Measurements from ENCODE around the gene CELA2A.

Gene CELA2A

DNA sequence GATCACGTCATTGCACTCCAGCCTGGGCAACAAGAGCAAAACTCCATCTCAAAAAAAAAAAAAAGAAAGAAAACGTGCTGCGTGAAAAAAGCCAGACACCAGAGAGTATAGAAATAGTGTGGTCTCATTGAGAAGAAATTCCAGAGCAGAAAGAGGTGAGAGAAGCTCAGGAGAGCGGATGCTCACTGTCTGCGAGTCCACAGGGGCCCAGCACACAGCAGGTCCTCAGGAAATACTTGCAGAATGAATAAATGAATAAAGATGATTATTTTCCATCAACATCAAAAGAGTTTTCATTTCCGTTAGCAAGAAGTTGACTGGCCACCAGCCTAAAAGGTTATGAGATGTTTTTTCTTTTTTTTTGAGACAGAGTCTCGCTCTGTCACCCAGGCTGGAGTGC lies 53.1 kb downstream of the CELA2A start:
- TF ChIP-seq OSR1 (CRISPR knock-in tag; IDR thresholded peaks at IDR 0.05) (no peak), ARNTL (CRISPR knock-in tag; IDR thresholded peaks at IDR 0.05; ENCODE audit: borderline replicate concordance, low read depth) (no peak), CSDC2 (CRISPR knock-in tag; IDR thresholded peaks at IDR 0.05) (no peak), ESRRG (CRISPR knock-in tag; IDR thresholded peaks at IDR 0.05) (no peak), RARB (CRISPR knock-in tag; IDR thresholded peaks at IDR 0.05) (no peak), ISL1 (CRISPR knock-in tag; IDR thresholded peaks at IDR 0.05) (no peak), ZFP3 (CRISPR knock-in tag; IDR thresholded peaks at IDR 0.05) (no peak)
- TF ChIP-seq, protein P1, sequence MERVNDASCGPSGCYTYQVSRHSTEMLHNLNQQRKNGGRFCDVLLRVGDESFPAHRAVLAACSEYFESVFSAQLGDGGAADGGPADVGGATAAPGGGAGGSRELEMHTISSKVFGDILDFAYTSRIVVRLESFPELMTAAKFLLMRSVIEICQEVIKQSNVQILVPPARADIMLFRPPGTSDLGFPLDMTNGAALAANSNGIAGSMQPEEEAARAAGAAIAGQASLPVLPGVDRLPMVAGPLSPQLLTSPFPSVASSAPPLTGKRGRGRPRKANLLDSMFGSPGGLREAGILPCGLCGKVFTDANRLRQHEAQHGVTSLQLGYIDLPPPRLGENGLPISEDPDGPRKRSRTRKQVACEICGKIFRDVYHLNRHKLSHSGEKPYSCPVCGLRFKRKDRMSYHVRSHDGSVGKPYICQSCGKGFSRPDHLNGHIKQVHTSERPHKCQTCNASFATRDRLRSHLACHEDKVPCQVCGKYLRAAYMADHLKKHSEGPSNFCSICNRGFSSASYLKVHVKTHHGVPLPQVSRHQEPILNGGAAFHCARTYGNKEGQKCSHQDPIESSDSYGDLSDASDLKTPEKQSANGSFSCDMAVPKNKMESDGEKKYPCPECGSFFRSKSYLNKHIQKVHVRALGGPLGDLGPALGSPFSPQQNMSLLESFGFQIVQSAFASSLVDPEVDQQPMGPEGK (CRISPR knock-in tag; IDR thresholded peaks at IDR 0.05; ENCODE audit: borderline replicate concordance), result no peak
- TF ChIP-seq, protein P2, sequence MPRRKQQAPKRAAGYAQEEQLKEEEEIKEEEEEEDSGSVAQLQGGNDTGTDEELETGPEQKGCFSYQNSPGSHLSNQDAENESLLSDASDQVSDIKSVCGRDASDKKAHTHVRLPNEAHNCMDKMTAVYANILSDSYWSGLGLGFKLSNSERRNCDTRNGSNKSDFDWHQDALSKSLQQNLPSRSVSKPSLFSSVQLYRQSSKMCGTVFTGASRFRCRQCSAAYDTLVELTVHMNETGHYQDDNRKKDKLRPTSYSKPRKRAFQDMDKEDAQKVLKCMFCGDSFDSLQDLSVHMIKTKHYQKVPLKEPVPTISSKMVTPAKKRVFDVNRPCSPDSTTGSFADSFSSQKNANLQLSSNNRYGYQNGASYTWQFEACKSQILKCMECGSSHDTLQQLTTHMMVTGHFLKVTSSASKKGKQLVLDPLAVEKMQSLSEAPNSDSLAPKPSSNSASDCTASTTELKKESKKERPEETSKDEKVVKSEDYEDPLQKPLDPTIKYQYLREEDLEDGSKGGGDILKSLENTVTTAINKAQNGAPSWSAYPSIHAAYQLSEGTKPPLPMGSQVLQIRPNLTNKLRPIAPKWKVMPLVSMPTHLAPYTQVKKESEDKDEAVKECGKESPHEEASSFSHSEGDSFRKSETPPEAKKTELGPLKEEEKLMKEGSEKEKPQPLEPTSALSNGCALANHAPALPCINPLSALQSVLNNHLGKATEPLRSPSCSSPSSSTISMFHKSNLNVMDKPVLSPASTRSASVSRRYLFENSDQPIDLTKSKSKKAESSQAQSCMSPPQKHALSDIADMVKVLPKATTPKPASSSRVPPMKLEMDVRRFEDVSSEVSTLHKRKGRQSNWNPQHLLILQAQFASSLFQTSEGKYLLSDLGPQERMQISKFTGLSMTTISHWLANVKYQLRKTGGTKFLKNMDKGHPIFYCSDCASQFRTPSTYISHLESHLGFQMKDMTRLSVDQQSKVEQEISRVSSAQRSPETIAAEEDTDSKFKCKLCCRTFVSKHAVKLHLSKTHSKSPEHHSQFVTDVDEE (CRISPR knock-in tag; IDR thresholded peaks at IDR 0.05), result no peak
- ATAC-seq, result no peak

DNA sequence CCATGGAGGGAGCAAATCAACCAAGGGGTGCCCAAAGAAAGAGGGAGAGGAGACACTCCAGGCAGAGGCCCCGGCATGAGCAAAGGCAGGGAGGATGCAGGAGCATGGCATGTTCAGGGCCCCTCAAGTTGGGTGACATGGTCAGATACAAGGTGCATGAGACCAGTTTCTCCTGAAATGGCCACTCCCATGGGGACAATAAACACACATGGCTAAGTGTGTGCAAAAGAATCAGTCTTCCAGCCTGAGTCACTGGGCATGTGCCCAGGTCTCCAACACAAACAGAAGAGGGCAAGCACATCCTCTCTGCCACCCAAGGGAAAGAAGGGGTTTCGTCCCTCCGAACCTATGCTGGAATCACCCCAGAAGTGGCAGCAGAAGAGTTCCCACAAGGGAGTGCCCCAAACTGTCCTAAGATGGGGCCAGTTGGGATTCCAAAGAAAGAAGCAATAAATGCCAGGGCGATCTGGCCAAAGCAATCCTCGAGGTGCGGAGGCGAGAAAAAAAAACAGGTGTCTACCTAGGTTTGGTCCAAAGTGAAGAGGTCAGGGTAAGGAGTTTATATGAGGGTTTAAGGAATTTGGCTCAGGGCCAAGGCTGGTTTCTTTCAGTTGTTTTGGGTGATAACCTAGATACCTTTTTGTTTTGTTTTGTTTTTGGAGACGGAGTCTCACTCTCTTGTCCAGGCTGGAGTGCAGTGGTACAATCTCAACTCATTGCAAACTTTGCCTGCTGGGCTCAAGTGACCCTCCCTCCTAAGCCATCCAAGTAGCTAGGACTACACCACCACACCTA lies 54.3 kb downstream of the CELA2A start:
- ATAC-seq, result no peak
- TF ChIP-seq TOX (CRISPR knock-in tag; IDR thresholded peaks at IDR 0.05; ENCODE audit: borderline replicate concordance) (no peak), BACH2 (CRISPR knock-in tag; IDR thresholded peaks at IDR 0.05; ENCODE audit: borderline replicate concordance) (no peak), ZFP30 (CRISPR knock-in tag; IDR thresholded peaks at IDR 0.05) (no peak), ARNTL (CRISPR knock-in tag; IDR thresholded peaks at IDR 0.05; ENCODE audit: borderline replicate concordance, low read depth) (no peak), ZNF565 (CRISPR knock-in tag; conservative IDR thresholded peaks at IDR 0.05; ENCODE audit: low read depth) (no peak), PPARA (CRISPR knock-in tag; IDR thresholded peaks at IDR 0.05; ENCODE audit: borderline replicate concordance) (no peak)
- TF ChIP-seq, protein P3, sequence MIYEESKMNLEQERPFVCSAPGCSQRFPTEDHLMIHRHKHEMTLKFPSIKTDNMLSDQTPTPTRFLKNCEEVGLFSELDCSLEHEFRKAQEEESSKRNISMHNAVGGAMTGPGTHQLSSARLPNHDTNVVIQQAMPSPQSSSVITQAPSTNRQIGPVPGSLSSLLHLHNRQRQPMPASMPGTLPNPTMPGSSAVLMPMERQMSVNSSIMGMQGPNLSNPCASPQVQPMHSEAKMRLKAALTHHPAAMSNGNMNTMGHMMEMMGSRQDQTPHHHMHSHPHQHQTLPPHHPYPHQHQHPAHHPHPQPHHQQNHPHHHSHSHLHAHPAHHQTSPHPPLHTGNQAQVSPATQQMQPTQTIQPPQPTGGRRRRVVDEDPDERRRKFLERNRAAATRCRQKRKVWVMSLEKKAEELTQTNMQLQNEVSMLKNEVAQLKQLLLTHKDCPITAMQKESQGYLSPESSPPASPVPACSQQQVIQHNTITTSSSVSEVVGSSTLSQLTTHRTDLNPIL (CRISPR knock-in tag; IDR thresholded peaks at IDR 0.05; ENCODE audit: low read depth), result no peak
- TF ChIP-seq, protein P4, sequence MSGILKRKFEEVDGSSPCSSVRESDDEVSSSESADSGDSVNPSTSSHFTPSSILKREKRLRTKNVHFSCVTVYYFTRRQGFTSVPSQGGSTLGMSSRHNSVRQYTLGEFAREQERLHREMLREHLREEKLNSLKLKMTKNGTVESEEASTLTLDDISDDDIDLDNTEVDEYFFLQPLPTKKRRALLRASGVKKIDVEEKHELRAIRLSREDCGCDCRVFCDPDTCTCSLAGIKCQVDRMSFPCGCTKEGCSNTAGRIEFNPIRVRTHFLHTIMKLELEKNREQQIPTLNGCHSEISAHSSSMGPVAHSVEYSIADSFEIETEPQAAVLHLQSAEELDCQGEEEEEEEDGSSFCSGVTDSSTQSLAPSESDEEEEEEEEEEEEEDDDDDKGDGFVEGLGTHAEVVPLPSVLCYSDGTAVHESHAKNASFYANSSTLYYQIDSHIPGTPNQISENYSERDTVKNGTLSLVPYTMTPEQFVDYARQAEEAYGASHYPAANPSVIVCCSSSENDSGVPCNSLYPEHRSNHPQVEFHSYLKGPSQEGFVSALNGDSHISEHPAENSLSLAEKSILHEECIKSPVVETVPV (CRISPR knock-in tag; IDR thresholded peaks at IDR 0.05), result no peak

DNA sequence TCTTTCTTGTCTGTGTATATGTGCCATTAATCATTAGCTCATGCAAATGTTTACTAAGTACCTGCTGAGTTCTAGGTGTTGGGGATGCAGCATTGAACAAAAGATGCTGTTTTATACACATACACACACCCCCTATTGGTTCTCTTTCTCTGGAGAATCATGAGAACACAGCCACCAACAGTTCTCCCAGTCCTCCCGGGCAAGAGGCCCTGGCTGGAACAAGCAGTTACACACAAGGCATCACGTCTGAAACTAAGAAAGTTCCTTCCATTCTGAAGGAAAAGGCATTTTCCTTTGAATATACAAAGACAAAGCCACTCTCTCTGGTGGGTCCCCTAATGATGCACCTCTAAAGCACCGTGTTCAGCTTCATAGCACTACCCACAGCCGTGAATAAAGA lies 56.7 kb downstream of the CELA2A start:
- TF ChIP-seq ZNF565 (CRISPR knock-in tag; conservative IDR thresholded peaks at IDR 0.05; ENCODE audit: low read depth) (no peak), GLIS3 (CRISPR knock-in tag; IDR thresholded peaks at IDR 0.05) (no peak), ZFP30 (CRISPR knock-in tag; IDR thresholded peaks at IDR 0.05) (no peak), ZNF8 (CRISPR knock-in tag; IDR thresholded peaks at IDR 0.05) (no peak), ESRRG (CRISPR knock-in tag; IDR thresholded peaks at IDR 0.05) (no peak), ZNF70 (CRISPR knock-in tag; IDR thresholded peaks at IDR 0.05) (no peak), OSR1 (CRISPR knock-in tag; IDR thresholded peaks at IDR 0.05) (no peak), ISL1 (CRISPR knock-in tag; IDR thresholded peaks at IDR 0.05) (no peak), CSDC2 (CRISPR knock-in tag; IDR thresholded peaks at IDR 0.05) (no peak), ZC3H10 (CRISPR knock-in tag; IDR thresholded peaks at IDR 0.05) (no peak), TCF4 (CRISPR knock-in tag; IDR thresholded peaks at IDR 0.05; ENCODE audit: borderline replicate concordance) (no peak)
- TF ChIP-seq, protein P3 (CRISPR knock-in tag; IDR thresholded peaks at IDR 0.05; ENCODE audit: low read depth), result no peak
- TF ChIP-seq, protein P4 (CRISPR knock-in tag; IDR thresholded peaks at IDR 0.05), result no peak

More for the DNA sequence above, 56.7 kb downstream of the CELA2A start:
- ATAC-seq, result no peak
